Testis (tissue), 3 donors: ENCODE measurements around the gene PTHLH. TPM values are rescaled to one million over a fixed set of nuclear protein-coding genes. Genes with fewer than 3 reads are reported as not detected.

Experiments used
- DNase-seq: peaks from one replicate; pipeline ENCODE4 v3.0.0-alpha.2; 2019
- H3K27ac ChIP-seq, 2 donors: fragments of 200-600 bp; sonication (generic); one replicate each; pipeline ENCODE4 v1.5.1; 2019
- H3K27me3 ChIP-seq: fragments of 200-600 bp; sonication (generic); one replicate; pipeline ENCODE4 v1.5.1; 2019
- H3K36me3 ChIP-seq: fragments of 200-600 bp; sonication (generic); one replicate; pipeline ENCODE4 v1.5.1; 2017; ENCODE audit warnings: low read depth; ENCODE audit errors: missing control alignments
- H3K4me1 ChIP-seq: fragments of 200-600 bp; sonication (generic); one replicate; pipeline ENCODE4 v1.5.1; 2019
- H3K4me3 ChIP-seq, 2 donors: fragments of 200-600 bp; sonication (generic); one replicate each; pipeline ENCODE4 v1.5.1; 2017 to 2019
- H3K9me3 ChIP-seq: fragments of 200-600 bp; sonication (generic); one replicate; pipeline ENCODE4 v1.5.1; 2017
- CTCF ChIP-seq, 3 experiments: fragments of 450-650 bp in 2 of 3; fragments of 200-600 bp in 1 of 3; sonication (generic) in 1 of 3; IDR thresholded peaks; one replicate each; pipeline ENCODE4 v1.5.1; 2016 to 2019; ENCODE audit warnings: antibody characterized with exemption in 3 of 3, mild to moderate bottlenecking in 2 of 3, moderate library complexity in 1 of 3
- POLR2A ChIP-seq: fragments of 450-650 bp; IDR thresholded peaks from one replicate; pipeline ENCODE4 v1.6.1; 2017; ENCODE audit warnings: antibody characterized with exemption, mild to moderate bottlenecking, moderate library complexity
- WGBS, 2 donors: methylation state at CpG; one replicate each; pipeline ENCODE4 v1.1.5; 2018; 5-methylcytosine and 5-hydroxymethylcytosine counted together
- intact Hi-C: fragments of 100-400 bp; cut with DNase I; formaldehyde crosslinking; loops from one replicate; pipeline ENCODE4 v1.15.1; 2023; ENCODE audit warnings: low total_unique reads
- polyA plus RNA-seq: library from polyadenylated mRNA; stranded (reverse); fragments of 350-450 nt; fragmentation: Illumina TruSeq; extraction: RNeasy Lipid Tissue Mini Kit (QIAGEN cat#74804); gene quantifications from one replicate; pipeline ENCODE4 v1.2.3, GENCODE V29; 2014; ENCODE audit warnings: low read depth, low replicate concordance; ENCODE audit not compliant: insufficient read depth
- total RNA-seq, 2 donors: library from RNA; depleted of rRNA; stranded (reverse); fragments of >200 nt; gene quantifications; one replicate each; pipeline ENCODE4 v1.2.3, GENCODE V29; 2016

Gene PTHLH
- total and polyA plus RNA-seq, 3 donors from 2014 or later = 0.47 to 2.5 (median 0.50) TPM

GRCh38 chr12:28014196-28014595 lies 41.7 kb upstream of the PTHLH start:
- TF ChIP-seq POLR2A (no peak), CTCF (IDR thresholded peaks at IDR 0.05) (no peak)
- no peak overlapping the region for H3K4me3 ChIP-seq
- no peaks in the 10 kb centered on the region for H3K27me3 ChIP-seq
- H3K4me1 ChIP-seq = no peaks in the 10 kb centered on the region
- no peak overlapping the region for H3K27ac ChIP-seq
- no peak for DNase-seq
- no peaks in the 10 kb centered on the region for H3K9me3 ChIP-seq
- H3K36me3 ChIP-seq = no peaks in the 10 kb centered on the region
- intact Hi-C loops = no loop called here
- WGBS, 2 donors = 97 to 100% methylated on average over 1 of the region's 1 CpG

GRCh38 chr12:28012333-28012918 lies 39.9 kb upstream of the PTHLH start:
- Histone ChIP-seq H3K27me3 (no peaks in the 10 kb centered on the region), H3K4me3 (no peak overlapping the region), H3K27ac (no peak overlapping the region), H3K4me1 (no peaks in the 10 kb centered on the region), H3K36me3 (no peaks in the 10 kb centered on the region), H3K9me3 (no peaks in the 10 kb centered on the region)
- TF ChIP-seq POLR2A (no peak), CTCF (IDR thresholded peaks at IDR 0.05) (no peak)
- no peak for DNase-seq
- intact Hi-C loops = no loop called here
- WGBS, 2 donors = 76 to 96% methylated on average over 5 of the region's 5 CpGs

- Histone ChIP-seq H3K4me3 (no peak overlapping the region), H3K27ac (no peak overlapping the region), H3K36me3 (no peaks in the 10 kb centered on the region), H3K4me1 (no peaks in the 10 kb centered on the region), H3K9me3 (no peaks in the 10 kb centered on the region), H3K27me3 (no peaks in the 10 kb centered on the region)
- intact Hi-C loops = no loop called here
- WGBS, 2 donors = 87 to 93% methylated on average over 2 of the region's 2 CpGs
- TF ChIP-seq CTCF (IDR thresholded peaks at IDR 0.05) (no peak), POLR2A (no peak)
- DNase-seq = no peak
Measured at GRCh38 chr12:28010036-28010435, 37.5 kb upstream of the PTHLH start.

- 70 to 78% methylated on average over 4 of the region's 4 CpGs for WGBS, 2 donors
- Histone ChIP-seq H3K9me3 (no peaks in the 10 kb centered on the region), H3K36me3 (no peaks in the 10 kb centered on the region), H3K27me3 (no peaks in the 10 kb centered on the region), H3K27ac (no peak overlapping the region), H3K4me3 (no peak overlapping the region), H3K4me1 (no peaks in the 10 kb centered on the region)
- no peak for DNase-seq
- intact Hi-C loops = no loop called here
- TF ChIP-seq POLR2A = no peak
- TF ChIP-seq CTCF (IDR thresholded peaks at IDR 0.05) = no peak
Measured at GRCh38 chr12:27999970-28000369, 27.4 kb upstream of the PTHLH start.

- intact Hi-C loops = no loop called here
- H3K4me1 ChIP-seq = no peaks in the 10 kb centered on the region
- no peak overlapping the region for H3K27ac ChIP-seq
- no peak overlapping the region for H3K4me3 ChIP-seq
- no peaks in the 10 kb centered on the region for H3K9me3 ChIP-seq
- no peak for DNase-seq
- 79 to 84% methylated on average over 2 of the region's 2 CpGs for WGBS, 2 donors
- H3K27me3 ChIP-seq = no peaks in the 10 kb centered on the region
- H3K36me3 ChIP-seq = no peaks in the 10 kb centered on the region
- TF ChIP-seq CTCF (IDR thresholded peaks at IDR 0.05) (no peak), POLR2A (no peak)
Measured at GRCh38 chr12:27999521-27999920, 27.0 kb upstream of the PTHLH start.
